Neural progenitor cell (in vitro differentiated cells): ENCODE measurements around the gene ACOT7. TPM values are rescaled to one million over a fixed set of nuclear protein-coding genes. Genes with fewer than 3 reads are reported as not detected.

Source experiments
- DNase-seq: peaks from one replicate; pipeline ENCODE4 v3.0.0-alpha.2; 2016; ENCODE audit warnings: low spot score
- H2AFZ ChIP-seq: fragments of 200-600 bp; sonication (generic); replicated peaks from 2 replicates; pipeline ENCODE4 v1.6.1; 2016; ENCODE audit warnings: antibody characterized with exemption
- H3F3A ChIP-seq: fragments of 200-600 bp; sonication (generic); 2 replicates; pipeline ENCODE4 v1.6.1; 2016; ENCODE audit warnings: antibody characterized with exemption, low read depth
- H3K27ac ChIP-seq: fragments of 200-600 bp; sonication (generic); 2 replicates; pipeline ENCODE4 v1.5.1; 2016; ENCODE audit warnings: mild to moderate bottlenecking
- H3K27me3 ChIP-seq: fragments of 200-600 bp; sonication (generic); 2 replicates; pipeline ENCODE4 v1.6.1; 2016; ENCODE audit warnings: mild to moderate bottlenecking, moderate library complexity
- H3K36me3 ChIP-seq: fragments of 200-600 bp; sonication (generic); 2 replicates; pipeline ENCODE4 v1.5.1; 2016
- H3K4me1 ChIP-seq: fragments of 200-600 bp; sonication (generic); 2 replicates; pipeline ENCODE4 v1.6.1; 2016; ENCODE audit warnings: mixed run types
- H3K4me2 ChIP-seq: fragments of 200-600 bp; sonication (generic); 2 replicates; pipeline ENCODE4 v1.6.1; 2016
- H3K4me3 ChIP-seq: fragments of 200-600 bp; sonication (generic); 2 replicates; pipeline ENCODE4 v1.5.1; 2016
- H3K79me2 ChIP-seq: fragments of 200-600 bp; sonication (generic); 2 replicates; pipeline ENCODE4 v1.6.1; 2016; ENCODE audit warnings: low read depth
- H3K9ac ChIP-seq: fragments of 200-600 bp; sonication (generic); 2 replicates; pipeline ENCODE4 v1.6.1; 2016
- H3K9me3 ChIP-seq: fragments of 200-600 bp; sonication (generic); 2 replicates; pipeline ENCODE4 v1.5.1; 2016; ENCODE audit warnings: low read depth
- H4K20me1 ChIP-seq: fragments of 200-600 bp; sonication (generic); 2 replicates; pipeline ENCODE4 v1.6.1; 2016; ENCODE audit warnings: low read depth
- H3K27ac Mint-ChIP-seq: 3 replicates; pipeline ENCODE4 v1.8.0; 2021; ENCODE audit warnings: mixed read lengths
- H3K27me3 Mint-ChIP-seq: 2 replicates; pipeline ENCODE4 v1.8.0; 2022; ENCODE audit warnings: low read depth, mild to moderate bottlenecking, inconsistent platforms, moderate library complexity, mixed read lengths; ENCODE audit not compliant: insufficient read depth
- H3K36me3 Mint-ChIP-seq: 3 replicates; pipeline ENCODE4 v1.8.0; 2021; ENCODE audit warnings: mixed read lengths
- H3K4me1 Mint-ChIP-seq: 3 replicates; pipeline ENCODE4 v1.8.0; 2021; ENCODE audit warnings: mixed read lengths
- H3K4me3 Mint-ChIP-seq: 3 replicates; pipeline ENCODE4 v1.8.0; 2021; ENCODE audit warnings: mild to moderate bottlenecking, moderate library complexity, mixed read lengths
- H3K9me3 Mint-ChIP-seq: 3 replicates; pipeline ENCODE4 v1.8.0; 2020; ENCODE audit warnings: mixed read lengths
- EZH2 ChIP-seq: fragments of 200-600 bp; sonication (generic); IDR thresholded peaks from 2 replicates; pipeline ENCODE4 v1.6.1; 2017; ENCODE audit warnings: antibody characterized with exemption, mild to moderate bottlenecking, moderate library complexity
- EZH2phosphoT487 ChIP-seq: fragments of 200-600 bp; sonication (generic); IDR thresholded peaks from 2 replicates; pipeline ENCODE4 v1.6.1; 2017; ENCODE audit warnings: antibody characterized with exemption
- total RNA-seq: library from RNA; depleted of rRNA; stranded (reverse); fragments of >200 nt; gene quantifications from 2 replicates; pipeline ENCODE4 v1.2.3, GENCODE V29; 2015; ENCODE audit warnings: low replicate concordance
- TF ChIP-seq, protein P1 (sequence below): fragments of 200-600 bp; sonication (generic); IDR thresholded peaks from 2 replicates; pipeline ENCODE4 v1.5.1; 2017; ENCODE audit warnings: antibody characterized with exemption, mild to moderate bottlenecking

Gene ACOT7
- total RNA-seq, 1 donor from 2014 or later: 19.6 TPM

DNA sequence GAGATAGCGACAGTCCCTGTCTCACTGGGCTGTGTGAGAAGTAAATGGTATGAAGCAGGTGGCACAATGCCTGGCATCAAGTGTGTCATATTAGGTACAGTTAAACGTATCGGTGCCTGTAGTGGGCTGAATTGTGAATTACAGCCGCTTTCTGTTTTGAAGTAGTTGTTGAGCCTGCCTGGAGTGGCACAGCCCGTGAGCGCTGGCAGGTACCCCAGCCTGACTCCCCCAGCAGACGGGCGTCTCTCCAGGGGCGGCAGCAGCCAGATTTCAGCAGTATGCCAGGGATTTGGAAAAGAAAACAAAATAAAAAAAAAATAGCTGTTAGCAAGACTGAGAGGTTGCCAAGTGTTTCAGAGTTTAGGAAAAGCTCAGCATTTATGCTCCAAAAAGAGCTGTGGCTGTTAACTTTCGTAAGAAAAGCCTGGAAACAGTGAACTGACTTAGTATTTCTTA is 106.1 kb downstream of the ACOT7 start:
- no peaks in the 10 kb centered on the region for H3K4me1 ChIP-seq
- no peak for TF ChIP-seq EZH2phosphoT487
- TF ChIP-seq, protein P1, sequence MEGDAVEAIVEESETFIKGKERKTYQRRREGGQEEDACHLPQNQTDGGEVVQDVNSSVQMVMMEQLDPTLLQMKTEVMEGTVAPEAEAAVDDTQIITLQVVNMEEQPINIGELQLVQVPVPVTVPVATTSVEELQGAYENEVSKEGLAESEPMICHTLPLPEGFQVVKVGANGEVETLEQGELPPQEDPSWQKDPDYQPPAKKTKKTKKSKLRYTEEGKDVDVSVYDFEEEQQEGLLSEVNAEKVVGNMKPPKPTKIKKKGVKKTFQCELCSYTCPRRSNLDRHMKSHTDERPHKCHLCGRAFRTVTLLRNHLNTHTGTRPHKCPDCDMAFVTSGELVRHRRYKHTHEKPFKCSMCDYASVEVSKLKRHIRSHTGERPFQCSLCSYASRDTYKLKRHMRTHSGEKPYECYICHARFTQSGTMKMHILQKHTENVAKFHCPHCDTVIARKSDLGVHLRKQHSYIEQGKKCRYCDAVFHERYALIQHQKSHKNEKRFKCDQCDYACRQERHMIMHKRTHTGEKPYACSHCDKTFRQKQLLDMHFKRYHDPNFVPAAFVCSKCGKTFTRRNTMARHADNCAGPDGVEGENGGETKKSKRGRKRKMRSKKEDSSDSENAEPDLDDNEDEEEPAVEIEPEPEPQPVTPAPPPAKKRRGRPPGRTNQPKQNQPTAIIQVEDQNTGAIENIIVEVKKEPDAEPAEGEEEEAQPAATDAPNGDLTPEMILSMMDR: no peak
- TF ChIP-seq EZH2: no peak
- H3K36me3 Mint-ChIP-seq: peaks cover 4% of the 10 kb centered on the region

DNA sequence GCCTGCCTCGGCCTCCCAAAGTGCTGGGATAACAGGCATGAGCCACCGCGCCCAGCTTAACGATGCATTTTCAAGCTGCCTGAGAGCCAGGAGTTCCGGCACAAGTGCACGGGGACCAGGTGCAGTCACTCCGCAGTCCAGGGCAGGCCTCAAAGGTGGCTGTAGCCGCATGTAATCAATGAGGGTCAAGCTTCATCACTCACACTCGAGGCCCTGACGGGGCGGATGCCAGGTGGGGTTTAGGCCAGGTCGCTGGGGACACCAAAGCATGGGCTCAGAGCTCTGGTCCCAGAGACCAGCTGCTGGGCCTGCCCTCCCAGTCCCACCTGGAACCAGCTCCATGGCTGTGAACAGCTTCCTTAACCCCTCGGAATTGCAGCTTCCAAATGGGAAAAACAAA is 106.5 kb downstream of the ACOT7 start:
- Histone ChIP-seq H3K9ac (no peak overlapping the region), H3K4me3 (no peak overlapping the region), H3K36me3 (no peaks in the 10 kb centered on the region), H3K4me2 (no peak overlapping the region), H3K27ac (no peak overlapping the region), H3K9me3 (no peaks in the 10 kb centered on the region), H4K20me1 (no peaks in the 10 kb centered on the region), H3K4me1 (no peaks in the 10 kb centered on the region), H3F3A (no peaks in the 10 kb centered on the region), H3K79me2 (no peaks in the 10 kb centered on the region), H2AFZ (no peak overlapping the region), H3K27me3 (no peaks in the 10 kb centered on the region)
- Mint-ChIP-seq H3K27ac (no peak overlapping the region), H3K9me3 (no peaks in the 10 kb centered on the region), H3K36me3 (peaks cover 4% of the 10 kb centered on the region), H3K4me3 (no peak overlapping the region), H3K4me1 (peaks cover 2% of the 10 kb centered on the region), H3K27me3 (no peaks in the 10 kb centered on the region)
- TF ChIP-seq, protein P1: no peak
- no peak for TF ChIP-seq EZH2
- TF ChIP-seq EZH2phosphoT487: no peak
- no peak for DNase-seq

More for the DNA sequence above, 106.1 kb downstream of the ACOT7 start:
- no peak overlapping the region for H3K9ac ChIP-seq
- H3K27ac ChIP-seq: no peak overlapping the region
- no peaks in the 10 kb centered on the region for H3K9me3 Mint-ChIP-seq
- H3F3A ChIP-seq: no peaks in the 10 kb centered on the region
- H3K4me2 ChIP-seq: no peak overlapping the region
- no peaks in the 10 kb centered on the region for H3K9me3 ChIP-seq
- H4K20me1 ChIP-seq: no peaks in the 10 kb centered on the region
- no peak overlapping the region for H3K27ac Mint-ChIP-seq
- H3K4me3 Mint-ChIP-seq: no peak overlapping the region
- no peaks in the 10 kb centered on the region for H3K27me3 Mint-ChIP-seq
- H3K4me3 ChIP-seq: no peak overlapping the region
- peaks cover under 1% of the 10 kb centered on the region for H3K4me1 Mint-ChIP-seq
- H3K27me3 ChIP-seq: no peaks in the 10 kb centered on the region
- H2AFZ ChIP-seq: no peak overlapping the region
- H3K79me2 ChIP-seq: no peaks in the 10 kb centered on the region
- no peak for DNase-seq
- H3K36me3 ChIP-seq: no peaks in the 10 kb centered on the region

DNA sequence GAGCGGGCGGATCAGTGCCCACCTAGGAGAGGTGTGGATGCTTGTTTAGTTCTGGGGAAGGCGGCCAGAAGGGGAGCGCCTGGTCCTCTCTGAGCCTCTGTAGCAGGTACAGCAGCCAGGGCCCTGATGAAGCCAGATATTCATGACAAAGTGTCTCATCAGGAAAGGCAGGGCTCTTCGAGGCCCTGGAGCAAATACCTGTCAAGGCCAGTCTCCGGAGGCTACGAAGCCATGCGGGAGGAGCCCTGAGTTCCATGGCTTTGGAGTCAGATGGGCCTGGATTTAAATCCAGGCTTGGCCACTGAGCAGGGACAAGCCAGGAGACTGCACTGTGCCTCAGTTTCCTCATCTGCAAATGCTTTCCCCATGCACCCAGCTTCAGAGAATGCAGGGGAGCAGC is 107.3 kb downstream of the ACOT7 start:
- Histone ChIP-seq H3K4me1 (no peaks in the 10 kb centered on the region), H3K4me2 (no peak overlapping the region), H3K27ac (no peak overlapping the region), H4K20me1 (peaks cover under 1% of the 10 kb centered on the region), H3K4me3 (no peak overlapping the region), H3K9ac (no peak overlapping the region), H2AFZ (no peak overlapping the region), H3K27me3 (no peaks in the 10 kb centered on the region), H3K36me3 (no peaks in the 10 kb centered on the region), H3F3A (no peaks in the 10 kb centered on the region), H3K9me3 (no peaks in the 10 kb centered on the region), H3K79me2 (no peaks in the 10 kb centered on the region)
- Mint-ChIP-seq H3K27ac (no peak overlapping the region), H3K4me1 (peaks cover 5% of the 10 kb centered on the region), H3K36me3 (peaks cover 4% of the 10 kb centered on the region), H3K4me3 (no peak overlapping the region), H3K27me3 (no peaks in the 10 kb centered on the region), H3K9me3 (no peaks in the 10 kb centered on the region)
- no peak for TF ChIP-seq EZH2
- TF ChIP-seq, protein P1: no peak
- no peak for TF ChIP-seq EZH2phosphoT487
- DNase-seq: no peak
